DND-41 (cell line): ENCODE results near the gene DCST1.

Experiments used
- CTCF ChIP-seq: IDR thresholded peaks from 2 replicates; pipeline ENCODE4 v1.5.1; 2012; ENCODE audit warnings: borderline replicate concordance, low read length, moderate library complexity, mild to moderate bottlenecking; ENCODE audit not compliant: poor library complexity, severe bottlenecking; ENCODE audit errors: extremely low read depth
- EZH2 ChIP-seq: IDR thresholded peaks from 3 replicates; pipeline ENCODE4 v1.6.1; 2012; ENCODE audit warnings: borderline replicate concordance, low read depth, mild to moderate bottlenecking, moderate library complexity, low read length, inconsistent platforms; ENCODE audit not compliant: severe bottlenecking

GRCh38 chr1:155092641-155093040 is 59.0 kb downstream of the DCST1 start:
- TF ChIP-seq CTCF = no peak
- TF ChIP-seq EZH2 = no peak
